Subcutaneous abdominal adipose tissue (tissue), 5 donors: ENCODE results near the gene KLF3.
"Not testable (repeated sequence)": the region's sequence is repeated elsewhere in the genome, so short reads cannot be mapped to it uniquely, and the experiment has no call there.

Experiments
- H3K27ac ChIP-seq: one replicate; pipeline ENCODE4 v1.7.0; 2013; ENCODE audit warnings: low read depth, mild to moderate bottlenecking, inconsistent platforms, low read length, moderate library complexity
- H3K27me3 ChIP-seq, 5 donors: one replicate each; pipeline ENCODE4 v1.7.0; 2013; ENCODE audit warnings: low read length in 5 of 5, inconsistent platforms in 1 of 5; ENCODE audit not compliant: control insufficient read depth in 5 of 5, insufficient read depth in 4 of 5
- H3K36me3 ChIP-seq, 5 donors: one replicate each; pipeline ENCODE4 v1.7.0; 2013; ENCODE audit warnings: low read length in 5 of 5; ENCODE audit not compliant: control insufficient read depth in 5 of 5, insufficient read depth in 5 of 5
- H3K4me1 ChIP-seq, 5 donors: one replicate each; pipeline ENCODE4 v1.7.0; 2013; ENCODE audit warnings: low read length in 5 of 5, mild to moderate bottlenecking in 3 of 5, moderate library complexity in 1 of 5; ENCODE audit not compliant: control insufficient read depth in 5 of 5, insufficient read depth in 5 of 5
- H3K4me3 ChIP-seq, 5 donors: one replicate each; pipeline ENCODE4 v1.7.0; 2013; ENCODE audit warnings: low read length in 5 of 5, low read depth in 1 of 5
- H3K9ac ChIP-seq, 5 donors: one replicate each; pipeline ENCODE4 v1.7.0; 2013; ENCODE audit warnings: low read length in 5 of 5, mild to moderate bottlenecking in 4 of 5, moderate library complexity in 3 of 5
- H3K9me3 ChIP-seq, 5 donors: one replicate each; pipeline ENCODE4 v1.7.0; 2013; ENCODE audit warnings: low read length in 5 of 5; ENCODE audit not compliant: control insufficient read depth in 5 of 5
- donor health status: healthy.
- donor health status: healthy.
- donor health status: healthy.
- donor health status: healthy.
- donor health status: healthy.

KLF3 gene

DNA sequence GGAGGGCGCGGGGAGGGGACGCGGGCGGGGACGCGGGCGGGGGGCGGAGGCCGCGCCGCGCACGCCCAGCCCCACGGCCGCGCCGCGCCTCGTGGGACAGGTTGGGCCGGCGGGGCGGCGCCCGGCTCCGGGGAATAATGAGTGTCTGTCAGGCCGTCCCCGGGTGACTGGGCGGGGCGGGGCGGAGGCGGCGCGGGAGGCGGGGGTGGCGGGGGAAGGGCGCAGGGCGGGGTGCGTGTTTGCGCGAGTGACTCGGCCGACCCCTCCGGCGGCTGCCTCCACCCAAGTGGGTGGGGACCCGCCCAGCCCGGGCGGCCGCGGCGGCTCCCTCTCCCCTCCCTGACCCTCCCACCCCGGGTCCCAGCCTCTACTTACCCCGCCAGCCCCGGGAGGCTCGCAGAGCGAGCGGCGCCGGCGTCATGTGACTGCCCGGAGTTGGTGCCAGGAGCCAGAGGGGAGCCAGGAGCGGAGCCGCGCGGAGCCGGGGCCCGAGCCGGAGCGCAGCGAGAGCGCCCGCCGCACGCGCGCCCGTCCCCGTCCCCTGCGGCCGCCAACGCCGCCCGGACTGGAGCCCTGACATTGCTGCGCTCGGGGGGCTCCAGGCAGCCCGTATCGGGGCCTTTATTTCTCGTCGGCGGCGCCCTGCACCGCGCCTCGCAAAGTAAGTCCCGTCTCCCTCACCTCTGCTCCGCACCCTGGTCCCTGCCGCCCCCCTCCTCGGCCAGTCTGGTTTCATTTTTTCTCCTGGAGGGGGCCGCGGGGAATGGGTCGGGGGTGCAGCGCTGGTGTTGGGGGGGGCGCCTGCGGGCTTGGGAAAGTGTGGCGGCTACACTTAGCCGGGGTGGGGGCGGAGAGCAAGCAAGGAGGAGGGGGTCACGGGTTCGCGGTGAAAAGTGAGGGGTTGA, at the start of gene KLF3:
Gene KLF3, plus strand, starts transcription at position 399 of the 905 bp plus-strand sequence. CDS start 16,427 bp downstream, outside the sequence.
- H3K9me3 ChIP-seq, result no peaks in the 10 kb centered on the region
- H3K27me3 ChIP-seq, result no peaks in the 10 kb centered on the region
- peak within 1 kb of the TSS; percentile 68 to 91 (median 85) for H3K9ac ChIP-seq
- peak within 1 kb of the TSS; percentile 96 for H3K27ac ChIP-seq
- H3K4me1 ChIP-seq, result peaks cover 6 to 55% (median 52%) of the 10 kb centered on the region in 5 donors
- peak within 1 kb of the TSS; percentile 70 to 92 (median 83) for H3K4me3 ChIP-seq
- no peaks in the 10 kb centered on the region for H3K36me3 ChIP-seq

DNA sequence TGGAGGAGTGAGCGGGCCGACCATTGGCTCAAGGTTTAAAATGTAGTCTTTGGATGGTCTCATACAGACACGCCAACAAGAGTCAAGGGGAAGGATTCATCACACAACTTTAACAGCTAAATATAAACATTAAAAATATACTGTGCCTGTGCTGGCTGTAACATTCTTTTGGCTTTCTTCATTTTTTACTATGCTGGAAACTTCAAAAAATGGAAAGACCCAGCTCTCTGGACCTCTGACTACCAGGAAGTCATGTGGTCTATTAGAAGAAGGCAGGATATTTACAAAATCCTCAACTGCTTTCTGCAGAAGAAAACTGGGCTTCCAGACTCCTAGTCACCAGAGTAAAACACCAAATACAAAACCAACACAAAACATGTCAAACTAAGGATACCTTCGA, 49.8 kb upstream of the KLF3 start:
- Histone ChIP-seq H3K4me3 (no peak overlapping the region), H3K36me3 (no peaks in the 10 kb centered on the region), H3K9me3 (no peaks in the 10 kb centered on the region), H3K27ac (no peak overlapping the region), H3K9ac (no peak overlapping the region), H3K4me1 (peaks cover 2 to 34% (median 29%) of the 10 kb centered on the region in 5 donors), H3K27me3 (no peaks in the 10 kb centered on the region)

DNA sequence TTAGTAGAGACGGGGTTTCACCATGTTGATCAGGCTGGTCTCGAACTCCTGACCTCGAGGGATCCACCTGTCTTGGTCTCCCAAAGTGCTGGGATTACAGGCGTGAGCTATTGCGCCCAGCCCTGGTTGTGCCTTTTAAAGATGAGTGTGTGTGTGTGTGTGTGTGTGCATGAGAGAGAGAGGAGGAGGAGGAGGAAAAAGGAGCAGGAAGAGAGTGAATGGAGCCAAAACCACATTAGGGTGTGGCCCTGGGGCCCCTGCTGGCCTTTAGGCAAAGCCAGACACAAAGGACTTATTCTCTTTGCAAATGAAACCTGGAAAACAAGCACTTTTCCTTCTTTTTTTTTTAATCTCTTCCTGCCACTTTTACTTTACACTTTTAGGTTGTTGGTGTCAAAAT, 48.2 kb upstream of the KLF3 start:
- Histone ChIP-seq H3K9me3 (no peaks in the 10 kb centered on the region), H3K9ac (no peak overlapping the region), H3K27ac (no peak overlapping the region), H3K36me3 (no peaks in the 10 kb centered on the region), H3K4me1 (peaks cover 2 to 29% (median 24%) of the 10 kb centered on the region in 5 donors), H3K27me3 (no peaks in the 10 kb centered on the region), H3K4me3 (no peak overlapping the region)

DNA sequence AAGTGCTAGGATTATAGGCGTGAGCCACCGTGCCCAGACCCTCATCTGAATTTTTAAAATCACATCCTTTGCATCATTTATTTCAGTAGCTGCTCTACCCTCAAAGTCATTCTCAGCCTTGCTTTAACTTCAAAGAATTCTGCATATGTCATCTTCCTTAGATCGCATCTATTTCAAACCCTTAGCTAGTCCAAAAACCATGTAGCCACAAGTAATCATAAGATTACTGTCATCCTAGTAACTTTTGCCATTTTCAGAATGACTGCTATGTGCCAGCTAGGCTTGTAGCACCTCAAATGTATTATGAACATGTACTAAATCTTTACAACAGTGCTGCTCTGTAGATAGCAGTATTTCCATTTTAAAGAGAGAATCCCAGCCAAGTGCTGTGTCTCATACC, 45.5 kb upstream of the KLF3 start:
- Histone ChIP-seq H3K27me3 (no peaks in the 10 kb centered on the region), H3K36me3 (no peaks in the 10 kb centered on the region), H3K4me3 (no peak overlapping the region), H3K27ac (no peak overlapping the region), H3K9ac (no peak overlapping the region), H3K9me3 (no peaks in the 10 kb centered on the region), H3K4me1 (peaks cover 0 to 19% (median 13%) of the 10 kb centered on the region in 5 donors)

DNA sequence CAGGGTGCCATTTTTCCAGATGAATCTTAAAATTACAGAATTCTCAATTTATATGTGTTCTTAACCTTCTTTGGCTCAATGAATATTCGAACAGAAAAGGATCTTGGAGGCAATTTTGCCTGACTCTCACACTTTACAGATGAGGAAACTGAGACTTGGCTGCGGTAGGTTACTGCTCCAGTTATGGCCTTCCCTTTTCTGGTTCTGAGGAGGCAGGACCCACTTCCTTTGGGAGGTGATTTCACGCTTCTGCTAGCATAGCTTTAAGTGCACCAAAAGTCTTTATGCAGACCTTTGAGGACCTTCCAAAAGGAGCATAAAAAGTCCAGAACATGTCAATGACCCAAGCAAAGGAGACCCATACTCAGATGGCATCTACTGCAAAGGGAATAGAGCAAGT, 44.7 kb upstream of the KLF3 start:
- Histone ChIP-seq H3K4me1 (peaks cover 0 to 12% (median 10%) of the 10 kb centered on the region in 5 donors), H3K9ac (no peak overlapping the region)

GRCh38 chr4:38620065-38620464, 43.9 kb upstream of the KLF3 start:
- Histone ChIP-seq H3K36me3 (no peaks in the 10 kb centered on the region), H3K27ac (no peak overlapping the region), H3K9ac (no peak overlapping the region)

More for the DNA sequence above, 44.7 kb upstream of the KLF3 start:
- no peaks in the 10 kb centered on the region for H3K27me3 ChIP-seq
- no peaks in the 10 kb centered on the region for H3K9me3 ChIP-seq
- no peak overlapping the region for H3K4me3 ChIP-seq
- H3K36me3 ChIP-seq, result no peaks in the 10 kb centered on the region
- no peak overlapping the region for H3K27ac ChIP-seq

DNA sequence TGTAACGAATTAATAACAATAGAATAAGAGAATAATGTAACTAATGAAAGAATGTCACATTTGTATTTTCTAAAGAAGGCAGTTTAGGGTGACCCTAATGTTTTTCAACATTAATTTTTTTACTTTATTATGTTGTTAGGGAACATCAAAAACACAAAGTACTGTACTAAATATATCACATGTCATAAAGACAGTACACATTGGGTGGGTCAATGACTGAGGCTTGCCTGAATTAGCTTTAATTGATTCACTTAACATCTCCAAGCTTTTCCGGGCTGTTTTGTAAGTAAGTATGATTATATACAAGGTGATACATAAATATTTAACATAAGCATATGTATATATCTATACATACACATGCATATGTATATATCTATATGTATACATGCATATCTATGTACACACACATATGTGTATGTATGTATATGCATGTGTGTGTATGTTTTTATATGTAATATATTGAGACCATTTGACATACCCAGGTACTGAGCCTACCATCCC, 43.4 kb upstream of the KLF3 start:
- no peaks in the 10 kb centered on the region for H3K36me3 ChIP-seq
- no peak overlapping the region for H3K4me3 ChIP-seq
- no peak overlapping the region for H3K27ac ChIP-seq
- H3K9ac ChIP-seq, result no peak overlapping the region
- no peaks in the 10 kb centered on the region for H3K27me3 ChIP-seq
- H3K9me3 ChIP-seq, result no peaks in the 10 kb centered on the region
- peaks cover 0 to 12% (median 10%) of the 10 kb centered on the region in 5 donors for H3K4me1 ChIP-seq

More at GRCh38 chr4:38620065-38620464, 43.9 kb upstream of the KLF3 start:
- Histone ChIP-seq H3K9me3 (no peaks in the 10 kb centered on the region), H3K4me3 (no peak overlapping the region), H3K4me1 (peaks cover 0 to 12% (median 10%) of the 10 kb centered on the region in 5 donors), H3K27me3 (no peaks in the 10 kb centered on the region)

DNA sequence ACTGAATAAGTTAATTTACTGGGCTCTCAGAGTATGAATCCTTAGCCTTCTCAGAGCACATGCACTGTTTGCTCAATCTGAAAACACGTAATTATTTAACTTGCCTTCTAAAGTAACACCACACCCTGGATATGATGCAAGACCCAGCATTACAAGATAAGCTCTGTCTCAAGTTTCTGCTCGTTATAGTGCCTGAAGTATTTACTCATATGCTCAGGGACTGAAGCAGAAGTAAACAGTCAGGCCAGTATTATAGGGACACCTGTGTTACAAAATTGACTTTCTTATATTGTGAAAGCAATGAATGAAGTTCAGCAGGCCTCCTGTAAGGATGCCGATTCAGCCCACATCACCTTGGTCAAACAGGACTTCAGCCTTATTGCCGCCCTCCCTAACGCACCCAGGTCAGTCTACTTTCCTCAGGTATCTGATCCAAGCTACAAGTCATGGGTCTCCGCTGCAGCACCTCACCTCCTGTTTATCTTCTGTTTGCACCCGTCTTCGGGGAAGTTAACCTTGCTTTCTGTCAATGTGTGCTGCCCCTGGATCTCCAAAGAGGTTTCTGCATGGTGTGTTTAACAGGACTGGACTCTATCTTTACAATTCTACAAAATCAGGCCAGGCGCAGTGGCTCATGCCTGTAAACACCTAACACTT, 42.8 kb upstream of the KLF3 start:
- no peaks in the 10 kb centered on the region for H3K9me3 ChIP-seq
- peaks cover 0 to 12% (median 10%) of the 10 kb centered on the region in 5 donors for H3K4me1 ChIP-seq
- H3K4me3 ChIP-seq, result no peak overlapping the region
- no peaks in the 10 kb centered on the region for H3K36me3 ChIP-seq
- no peak overlapping the region for H3K27ac ChIP-seq
- H3K9ac ChIP-seq, result no peak overlapping the region
- no peaks in the 10 kb centered on the region for H3K27me3 ChIP-seq

- Histone ChIP-seq H3K4me3 (no peak overlapping the region), H3K27me3 (no peaks in the 10 kb centered on the region), H3K36me3 (no peaks in the 10 kb centered on the region), H3K27ac (no peak overlapping the region), H3K9me3 (no peaks in the 10 kb centered on the region), H3K9ac (no peak overlapping the region), H3K4me1 (peaks cover 0 to 12% (median 10%) of the 10 kb centered on the region in 5 donors)
Measured at GRCh38 chr4:38621831-38622230, 42.2 kb upstream of the KLF3 start.

DNA sequence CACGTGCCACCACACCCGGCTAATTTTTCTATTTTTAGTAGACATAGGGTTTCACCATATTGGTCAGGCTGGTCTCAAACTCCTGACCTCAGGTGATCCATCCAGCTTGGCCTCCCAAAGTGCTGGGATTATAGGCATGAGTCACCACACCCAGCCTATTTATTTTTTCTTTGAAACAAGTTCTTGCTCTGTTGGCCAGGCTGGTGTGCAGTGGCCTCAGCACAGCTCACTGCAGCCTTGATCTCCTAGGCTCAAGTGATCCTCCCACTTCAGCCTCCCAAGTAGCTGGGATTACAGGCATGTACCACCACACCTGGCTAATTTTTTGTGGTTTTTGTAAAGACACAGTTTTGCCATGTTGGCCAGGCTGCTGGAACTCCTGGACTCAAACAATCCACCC, 41.7 kb upstream of the KLF3 start:
- not testable (repeated sequence) for H3K4me3 ChIP-seq, H3K36me3 ChIP-seq, H3K27me3 ChIP-seq, H3K9ac ChIP-seq, H3K27ac ChIP-seq, H3K9me3 ChIP-seq
- H3K4me1 ChIP-seq, result peaks cover 0 to 12% (median 10%) of the 10 kb centered on the region in 5 donors
